ENCODE measurements around the gene SH3GL2. TPM values are rescaled to one million over a fixed set of nuclear protein-coding genes. Genes with fewer than 3 reads are reported as not detected.

Gene SH3GL2
- total RNA-seq, 4 donors from 2014 or later = 3.6 to 6.8 (median 4.7) TPM

GRCh38 chr9:17731308-17731707 lies 152.4 kb downstream of the SH3GL2 start:
- WGBS, 2 donors (ENCODE audit: low coverage in 1 of 2) = 73% methylated on average over 4 of the region's 4 CpGs; no CpG with 5 or more reads in 1 of the 2 donors
- no peak for ATAC-seq
- H3K4me3 ChIP-seq = no peak overlapping the region
- H3K9me3 ChIP-seq = peaks cover 0 to 8% (median 0%) of the 10 kb centered on the region in 3 donors
- H3K27ac ChIP-seq = no peak overlapping the region
- no peaks in the 10 kb centered on the region for H3K36me3 ChIP-seq
- TF ChIP-seq POLR2AphosphoS5 (IDR thresholded peaks at IDR 0.05) (no peak), POLR2A (IDR thresholded peaks at IDR 0.05) (no peak), EP300 (IDR thresholded peaks at IDR 0.05) (no peak)
- TF ChIP-seq, protein P1, sequence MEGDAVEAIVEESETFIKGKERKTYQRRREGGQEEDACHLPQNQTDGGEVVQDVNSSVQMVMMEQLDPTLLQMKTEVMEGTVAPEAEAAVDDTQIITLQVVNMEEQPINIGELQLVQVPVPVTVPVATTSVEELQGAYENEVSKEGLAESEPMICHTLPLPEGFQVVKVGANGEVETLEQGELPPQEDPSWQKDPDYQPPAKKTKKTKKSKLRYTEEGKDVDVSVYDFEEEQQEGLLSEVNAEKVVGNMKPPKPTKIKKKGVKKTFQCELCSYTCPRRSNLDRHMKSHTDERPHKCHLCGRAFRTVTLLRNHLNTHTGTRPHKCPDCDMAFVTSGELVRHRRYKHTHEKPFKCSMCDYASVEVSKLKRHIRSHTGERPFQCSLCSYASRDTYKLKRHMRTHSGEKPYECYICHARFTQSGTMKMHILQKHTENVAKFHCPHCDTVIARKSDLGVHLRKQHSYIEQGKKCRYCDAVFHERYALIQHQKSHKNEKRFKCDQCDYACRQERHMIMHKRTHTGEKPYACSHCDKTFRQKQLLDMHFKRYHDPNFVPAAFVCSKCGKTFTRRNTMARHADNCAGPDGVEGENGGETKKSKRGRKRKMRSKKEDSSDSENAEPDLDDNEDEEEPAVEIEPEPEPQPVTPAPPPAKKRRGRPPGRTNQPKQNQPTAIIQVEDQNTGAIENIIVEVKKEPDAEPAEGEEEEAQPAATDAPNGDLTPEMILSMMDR (IDR thresholded peaks at IDR 0.05) = no peak
- no peaks in the 10 kb centered on the region for H3K4me1 ChIP-seq
- no peaks in the 10 kb centered on the region for H3K27me3 ChIP-seq

- 55 to 57% methylated on average over 2 of the region's 2 CpGs for WGBS, 2 donors (ENCODE audit: low coverage in 1 of 2)
- no peak overlapping the region for H3K27ac ChIP-seq
- no peak for ATAC-seq
- peaks cover 0 to 3% (median 0%) of the 10 kb centered on the region in 3 donors for H3K9me3 ChIP-seq
- no peaks in the 10 kb centered on the region for H3K27me3 ChIP-seq
- H3K4me3 ChIP-seq = no peak overlapping the region
- H3K36me3 ChIP-seq = no peaks in the 10 kb centered on the region
- TF ChIP-seq POLR2A (IDR thresholded peaks at IDR 0.05) (no peak), POLR2AphosphoS5 (IDR thresholded peaks at IDR 0.05) (no peak), EP300 (IDR thresholded peaks at IDR 0.05) (no peak)
- TF ChIP-seq, protein P1 (IDR thresholded peaks at IDR 0.05) = no peak
- H3K4me1 ChIP-seq = no peaks in the 10 kb centered on the region
Measured at GRCh38 chr9:17734674-17735073, 155.8 kb downstream of the SH3GL2 start.

DNA sequence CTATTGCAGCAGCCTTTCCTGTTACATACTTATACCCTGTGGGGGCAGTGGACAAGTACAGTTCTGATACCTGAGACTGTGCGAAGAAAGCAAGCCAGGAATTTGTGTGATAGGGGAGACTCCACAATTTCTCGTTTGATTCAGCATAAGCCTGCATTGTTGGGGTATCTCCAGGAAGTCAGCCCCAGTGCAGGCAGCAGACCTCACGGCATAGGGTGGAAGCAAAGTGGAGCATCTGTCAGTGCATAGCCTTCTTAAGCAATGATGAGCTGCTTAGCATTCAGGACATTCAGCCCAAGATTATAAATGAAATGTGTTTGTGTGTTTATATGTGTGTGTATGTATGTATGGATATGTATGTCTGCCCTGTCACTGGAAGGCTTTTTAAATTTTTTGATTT lies 157.0 kb downstream of the SH3GL2 start:
- Histone ChIP-seq H3K9me3 (no peaks in the 10 kb centered on the region), H3K4me3 (no peak overlapping the region), H3K36me3 (no peaks in the 10 kb centered on the region), H3K4me1 (no peaks in the 10 kb centered on the region), H3K27ac (no peak overlapping the region), H3K27me3 (no peaks in the 10 kb centered on the region)
- TF ChIP-seq POLR2AphosphoS5 (IDR thresholded peaks at IDR 0.05) (no peak), EP300 (IDR thresholded peaks at IDR 0.05) (no peak), POLR2A (IDR thresholded peaks at IDR 0.05) (no peak)
- TF ChIP-seq, protein P1 (IDR thresholded peaks at IDR 0.05) = no peak
- 87% methylated on average over 2 of the region's 3 CpGs; no CpG with 5 or more reads in 1 of the 2 donors for WGBS, 2 donors (ENCODE audit: low coverage in 1 of 2)
- no peak for ATAC-seq

- Histone ChIP-seq H3K36me3 (no peaks in the 10 kb centered on the region), H3K27ac (no peak overlapping the region), H3K9me3 (no peaks in the 10 kb centered on the region), H3K4me1 (no peaks in the 10 kb centered on the region), H3K27me3 (no peaks in the 10 kb centered on the region), H3K4me3 (no peak overlapping the region)
- 57 to 71% methylated on average over 2 of the region's 2 CpGs for WGBS, 2 donors (ENCODE audit: low coverage in 1 of 2)
- TF ChIP-seq EP300 (IDR thresholded peaks at IDR 0.05) (no peak), POLR2A (IDR thresholded peaks at IDR 0.05) (no peak), POLR2AphosphoS5 (IDR thresholded peaks at IDR 0.05) (no peak)
- TF ChIP-seq, protein P1 (IDR thresholded peaks at IDR 0.05) = no peak
- no peak for ATAC-seq
Measured at GRCh38 chr9:17739022-17739421, 160.2 kb downstream of the SH3GL2 start.

DNA sequence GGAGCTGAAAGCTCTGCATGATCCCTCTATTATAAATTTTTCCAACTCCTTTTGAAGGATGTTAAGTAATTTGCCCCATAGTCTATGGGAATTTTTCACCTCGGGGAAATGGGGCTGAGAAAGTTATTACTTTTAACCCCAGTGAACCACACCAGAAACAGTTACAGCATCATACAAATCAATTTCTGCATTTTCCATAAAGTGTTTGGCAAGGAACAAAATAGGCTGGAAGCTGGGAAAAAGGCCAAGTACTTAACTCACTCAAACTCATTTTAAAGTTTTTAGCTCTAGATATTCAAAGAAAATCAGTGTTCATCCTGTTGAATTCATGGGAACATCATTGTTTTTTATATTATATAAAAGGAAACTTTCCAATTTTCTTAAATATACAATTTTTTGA lies 160.9 kb downstream of the SH3GL2 start:
- Histone ChIP-seq H3K27me3 (no peaks in the 10 kb centered on the region), H3K36me3 (no peaks in the 10 kb centered on the region), H3K27ac (no peak overlapping the region), H3K9me3 (no peaks in the 10 kb centered on the region), H3K4me1 (no peaks in the 10 kb centered on the region), H3K4me3 (no peak overlapping the region)
- no peak for TF ChIP-seq POLR2AphosphoS5 (IDR thresholded peaks at IDR 0.05)
- no peak for TF ChIP-seq POLR2A (IDR thresholded peaks at IDR 0.05)
- TF ChIP-seq, protein P1 (IDR thresholded peaks at IDR 0.05) = no peak
- no peak for TF ChIP-seq EP300 (IDR thresholded peaks at IDR 0.05)
- WGBS, 2 donors (ENCODE audit: low coverage in 1 of 2) = 7 to 13% methylated on average over 1 of the region's 1 CpG
- ATAC-seq = no peak
